ENCODE data around the gene TOM1L2. TPM values are rescaled to one million over a fixed set of nuclear protein-coding genes. Genes with fewer than 3 reads are reported as not detected.

TOM1L2 gene
- total and polyA plus RNA-seq, 8 donors = 20.3 to 28.2 (median 22.2) TPM

DNA sequence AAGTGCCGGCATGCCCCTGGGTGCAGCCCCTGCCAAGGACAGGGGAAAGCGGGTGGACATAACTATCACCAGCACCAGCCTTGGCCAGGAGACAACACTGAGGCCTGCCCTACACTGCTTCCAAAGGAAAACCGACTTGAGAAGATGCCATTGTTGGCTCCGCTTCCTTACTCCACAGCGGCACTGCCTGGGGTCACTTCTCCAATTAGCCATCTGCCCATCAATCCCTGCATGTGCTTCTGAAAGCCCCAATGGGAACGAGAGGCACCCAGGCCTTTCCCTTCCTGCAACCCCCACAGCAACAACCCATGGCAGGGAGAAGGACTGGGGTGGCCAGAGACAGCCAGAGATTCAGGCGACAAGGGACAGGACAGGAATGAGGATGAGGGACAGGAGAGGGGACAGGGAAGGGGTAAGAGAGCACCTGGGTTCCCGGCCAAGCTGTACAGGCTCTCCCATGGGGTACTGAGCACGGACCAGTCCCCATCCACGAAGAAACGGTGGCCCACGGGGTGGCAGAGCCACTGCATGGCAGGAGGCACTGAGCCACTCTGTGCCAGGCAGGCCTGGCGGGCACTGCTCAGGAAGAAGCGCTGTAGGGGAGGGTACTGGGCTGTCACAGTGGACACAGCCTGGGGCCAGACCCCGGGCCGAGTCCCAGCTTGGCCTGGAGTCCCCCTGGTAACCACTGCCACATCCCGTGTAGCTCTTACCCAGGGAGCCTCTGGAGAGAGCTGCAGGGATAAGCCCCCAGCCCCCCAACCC is 156.6 kb downstream of the TOM1L2 start:
- no peaks in the 10 kb centered on the region for H3K27me3 ChIP-seq
- peaks cover 0 to 12% (median 0%) of the 10 kb centered on the region in 3 donors for H3K4me1 ChIP-seq
- no peak overlapping the region for H3K4me3 ChIP-seq
- peaks cover 0 to 10% (median 5%) of the 10 kb centered on the region in 3 donors for H3K36me3 ChIP-seq
- TF ChIP-seq, protein P1, sequence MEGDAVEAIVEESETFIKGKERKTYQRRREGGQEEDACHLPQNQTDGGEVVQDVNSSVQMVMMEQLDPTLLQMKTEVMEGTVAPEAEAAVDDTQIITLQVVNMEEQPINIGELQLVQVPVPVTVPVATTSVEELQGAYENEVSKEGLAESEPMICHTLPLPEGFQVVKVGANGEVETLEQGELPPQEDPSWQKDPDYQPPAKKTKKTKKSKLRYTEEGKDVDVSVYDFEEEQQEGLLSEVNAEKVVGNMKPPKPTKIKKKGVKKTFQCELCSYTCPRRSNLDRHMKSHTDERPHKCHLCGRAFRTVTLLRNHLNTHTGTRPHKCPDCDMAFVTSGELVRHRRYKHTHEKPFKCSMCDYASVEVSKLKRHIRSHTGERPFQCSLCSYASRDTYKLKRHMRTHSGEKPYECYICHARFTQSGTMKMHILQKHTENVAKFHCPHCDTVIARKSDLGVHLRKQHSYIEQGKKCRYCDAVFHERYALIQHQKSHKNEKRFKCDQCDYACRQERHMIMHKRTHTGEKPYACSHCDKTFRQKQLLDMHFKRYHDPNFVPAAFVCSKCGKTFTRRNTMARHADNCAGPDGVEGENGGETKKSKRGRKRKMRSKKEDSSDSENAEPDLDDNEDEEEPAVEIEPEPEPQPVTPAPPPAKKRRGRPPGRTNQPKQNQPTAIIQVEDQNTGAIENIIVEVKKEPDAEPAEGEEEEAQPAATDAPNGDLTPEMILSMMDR (IDR thresholded peaks at IDR 0.05) = no peak
- 86 to 94% methylated on average over 17 of the region's 17 CpGs for WGBS, 2 donors
- H3K27ac ChIP-seq = no peak overlapping the region
- H3K9me3 ChIP-seq = no peaks in the 10 kb centered on the region
- peak in 1 of 6 donors; percentile 78 for DNase-seq
- no peak for FAIRE-seq
- no peak for ATAC-seq
- intact Hi-C loops (cut with DNase I) = loop anchor here in 1 of 3 donors (5.0 kb wide), 1 partner anchor 42 kb away; no protein-coding TSS in a partner anchor

DNA sequence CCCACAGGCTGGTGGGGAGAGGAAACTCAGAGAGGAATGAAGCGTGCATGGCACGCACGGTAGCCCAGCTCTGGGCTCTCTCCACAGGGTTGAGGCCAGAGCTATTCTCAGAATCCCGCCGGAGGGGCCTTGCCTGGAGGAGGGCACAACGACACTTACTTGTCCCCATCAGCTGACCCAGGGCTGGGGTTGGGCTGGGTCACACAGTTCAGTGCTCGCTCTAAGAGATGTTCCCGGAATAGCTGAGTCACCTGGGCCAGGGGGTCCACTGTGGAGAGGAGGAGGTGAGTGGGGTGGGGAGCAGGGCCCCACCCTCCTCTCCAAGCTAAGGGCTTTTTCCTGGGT is 157.2 kb downstream of the TOM1L2 start:
- H3K9me3 ChIP-seq = no peaks in the 10 kb centered on the region
- H3K4me3 ChIP-seq = no peak overlapping the region
- FAIRE-seq (no peak), DNase-seq (peak in 1 of 6 donors; percentile 73), ATAC-seq (no peak)
- H3K36me3 ChIP-seq = peaks cover 0 to 10% (median 5%) of the 10 kb centered on the region in 3 donors
- no peak overlapping the region for H3K27ac ChIP-seq
- 89 to 95% methylated on average over 8 of the region's 8 CpGs for WGBS, 2 donors
- H3K4me1 ChIP-seq = peaks cover 0 to 9% (median 0%) of the 10 kb centered on the region in 3 donors
- intact Hi-C loops (cut with DNase I) = loop anchor here in 1 of 3 donors (5.0 kb wide), 1 partner anchor 42 kb away; no protein-coding TSS in a partner anchor
- TF ChIP-seq, protein P1 (IDR thresholded peaks at IDR 0.05) = no peak
- no peaks in the 10 kb centered on the region for H3K27me3 ChIP-seq

DNA sequence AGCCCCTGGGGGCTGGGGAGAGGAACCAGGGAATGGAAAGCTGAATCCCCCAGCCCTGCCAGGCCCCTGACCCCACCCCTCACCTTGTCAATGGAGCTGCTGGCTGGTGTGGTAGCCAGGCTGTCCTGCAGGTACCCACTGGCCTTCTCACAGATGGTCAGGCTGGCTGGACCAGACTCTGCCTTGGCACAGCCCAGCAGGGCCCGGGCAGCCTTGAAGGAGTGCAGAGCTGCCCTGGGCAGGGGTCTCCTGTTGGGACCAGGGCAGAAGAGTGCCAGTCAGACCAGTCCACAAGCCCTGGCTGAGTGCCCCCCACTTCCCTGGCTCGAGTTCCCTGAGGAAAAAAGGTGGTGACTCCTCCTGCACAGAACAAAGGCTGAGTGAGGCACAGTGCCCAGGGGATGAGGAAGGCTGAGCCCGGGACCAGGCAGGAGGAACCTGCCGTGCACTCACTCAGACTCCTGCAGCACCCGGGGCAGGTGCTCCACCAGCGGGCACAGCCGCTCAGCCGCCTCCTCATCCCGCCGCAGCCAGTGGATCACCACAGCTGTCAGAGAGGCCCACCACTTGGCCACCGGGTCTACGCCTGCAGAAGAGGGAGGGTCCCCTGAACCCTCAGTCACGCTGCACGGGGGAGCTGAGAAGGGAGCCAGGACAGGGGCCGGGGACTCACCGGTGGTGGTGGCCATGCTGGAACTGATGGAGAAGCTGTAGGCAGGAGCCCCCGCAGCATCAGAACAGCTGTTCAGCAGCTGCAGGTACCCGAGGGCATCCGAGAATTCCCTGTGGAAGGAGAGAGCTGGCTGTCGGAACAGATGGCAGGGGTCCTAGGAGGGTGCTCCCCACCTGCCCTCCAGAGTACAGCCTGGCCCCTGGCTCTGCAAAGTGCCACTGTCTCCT is 157.8 kb downstream of the TOM1L2 start:
- peaks cover 0 to 2% (median 0%) of the 10 kb centered on the region in 3 donors for H3K4me1 ChIP-seq
- H3K27me3 ChIP-seq = no peaks in the 10 kb centered on the region
- intact Hi-C loops (cut with DNase I) = loop anchor here in 1 of 3 donors (5.0 kb wide), 1 partner anchor 43 kb away; no protein-coding TSS in a partner anchor
- H3K27ac ChIP-seq = no peak overlapping the region
- ATAC-seq (no peak), DNase-seq (peak in 1 of 6 donors; percentile 82), FAIRE-seq (no peak)
- TF ChIP-seq, protein P1 (IDR thresholded peaks at IDR 0.05) = no peak
- peaks cover 0 to 10% (median 5%) of the 10 kb centered on the region in 3 donors for H3K36me3 ChIP-seq
- 86 to 88% methylated on average over 20 of the region's 20 CpGs for WGBS, 2 donors
- H3K9me3 ChIP-seq = no peaks in the 10 kb centered on the region
- H3K4me3 ChIP-seq = no peak overlapping the region

DNA sequence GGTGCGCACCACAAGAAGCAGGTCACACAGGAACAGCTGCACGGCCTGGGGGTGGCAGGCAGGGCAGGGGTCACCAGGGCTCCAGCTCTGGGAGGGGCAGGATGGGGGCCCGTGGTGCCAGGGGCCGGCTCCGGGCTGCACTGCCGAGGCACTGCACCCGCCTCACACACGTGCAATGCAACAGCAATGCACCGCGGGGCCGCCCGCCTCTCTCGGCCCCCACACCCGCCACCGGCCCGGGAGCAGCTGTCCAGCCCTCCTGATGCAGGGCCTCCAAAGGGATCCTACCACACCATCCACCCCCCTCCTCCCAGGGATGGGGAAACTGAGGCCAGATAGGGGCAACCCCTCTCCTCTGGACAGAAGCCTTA is 158.5 kb downstream of the TOM1L2 start:
- peaks cover 0 to 10% (median under 1%) of the 10 kb centered on the region in 3 donors for H3K36me3 ChIP-seq
- no peak overlapping the region for H3K27ac ChIP-seq
- intact Hi-C loops (cut with DNase I) = loop anchor here in 1 of 3 donors (2.0 kb wide), 1 partner anchor 45 kb away; no protein-coding TSS in a partner anchor
- ATAC-seq (no peak), DNase-seq (no peak), FAIRE-seq (no peak)
- WGBS, 2 donors = 92 to 93% methylated on average over 11 to 16 of the region's 16 CpGs
- H3K4me1 ChIP-seq = no peaks in the 10 kb centered on the region
- H3K9me3 ChIP-seq = no peaks in the 10 kb centered on the region
- TF ChIP-seq, protein P1 (IDR thresholded peaks at IDR 0.05) = no peak
- no peak overlapping the region for H3K4me3 ChIP-seq
- H3K27me3 ChIP-seq = no peaks in the 10 kb centered on the region
